HG03175 (cell line): ENCODE measurements around the gene GCA.

Experiments used
- ATAC-seq: cut with Tn5 transposase; IDR thresholded peaks from one replicate; pipeline ENCODE4 v1.9.1; 2021; ENCODE audit warnings: mild to moderate bottlenecking, moderate library complexity; ENCODE audit not compliant: unreplicated experiment

The GCA gene

DNA sequence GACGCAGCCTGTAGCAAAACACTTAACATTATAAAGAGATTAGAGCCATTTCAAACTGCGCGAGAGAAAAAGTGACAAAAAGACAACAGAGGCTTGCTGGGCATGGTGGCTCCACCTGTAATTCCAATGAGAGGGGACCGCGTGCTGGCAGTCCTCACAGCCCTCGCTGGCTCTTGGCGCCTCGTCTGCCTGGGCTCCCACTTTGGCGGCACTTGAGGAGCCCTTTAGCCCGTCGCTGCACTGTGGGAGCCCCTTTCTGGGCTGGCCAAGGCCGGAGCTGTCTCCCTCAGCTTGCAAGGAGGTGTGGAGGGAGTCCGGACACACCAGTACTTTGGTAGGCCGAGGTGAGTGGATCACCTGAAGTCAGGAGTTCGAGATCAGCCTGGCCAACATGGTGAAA lies 16.1 kb upstream of the GCA start:
- no peak for ATAC-seq

DNA sequence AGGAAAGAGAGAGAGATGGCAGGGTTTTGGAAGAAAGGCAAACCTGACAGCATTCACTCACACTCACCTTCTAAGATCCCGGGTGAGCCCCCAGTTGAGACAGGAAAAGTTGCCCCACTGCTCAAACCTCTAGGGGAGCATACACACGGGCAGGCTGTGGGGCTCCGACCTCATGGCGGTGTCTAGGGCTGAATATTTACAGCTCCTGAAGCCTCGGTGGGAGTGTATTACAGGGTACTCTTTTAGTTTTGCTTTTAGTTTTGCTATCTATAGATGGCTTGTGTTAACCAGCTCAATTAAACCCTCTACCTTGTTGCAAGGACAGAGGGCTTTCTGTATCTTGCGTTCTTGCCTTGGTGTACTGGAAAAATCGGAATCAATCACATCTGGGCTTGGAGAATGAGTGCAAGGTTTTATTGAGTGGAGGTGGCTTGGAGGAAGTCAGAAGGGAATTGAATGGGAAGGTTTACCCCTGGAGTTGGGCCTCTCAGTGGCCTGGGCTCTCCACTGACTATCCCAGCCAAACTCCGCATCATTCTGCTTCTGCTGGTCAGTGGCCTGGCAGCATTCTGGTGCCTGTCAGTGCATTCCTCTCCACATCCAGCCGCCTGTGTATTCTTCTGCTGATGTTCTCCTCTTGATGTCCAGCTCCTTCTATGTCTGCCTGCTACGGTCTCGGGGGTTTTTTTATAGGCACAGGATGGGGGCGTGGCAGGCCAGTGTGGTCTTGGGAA lies 15.3 kb upstream of the GCA start:
- ATAC-seq: peak; percentile 91

DNA sequence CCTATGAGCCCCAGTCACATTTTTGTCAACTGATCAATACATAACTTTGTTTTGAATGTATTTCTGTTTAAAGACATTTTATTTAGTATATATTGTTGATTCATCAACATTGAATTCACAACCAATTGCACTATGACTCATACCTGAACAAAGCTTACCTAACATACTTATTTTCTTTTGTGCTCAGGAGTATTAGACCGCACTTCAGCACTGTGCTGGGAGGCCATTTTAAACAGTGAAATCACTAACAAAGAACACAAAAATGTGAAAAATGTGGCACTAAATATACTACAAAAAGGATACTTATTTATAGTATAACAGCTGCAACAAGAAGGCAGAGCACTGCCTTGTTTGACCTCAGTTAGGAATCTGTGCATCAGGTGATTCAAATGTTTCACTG lies 13.1 kb upstream of the GCA start:
- ATAC-seq: no peak

DNA sequence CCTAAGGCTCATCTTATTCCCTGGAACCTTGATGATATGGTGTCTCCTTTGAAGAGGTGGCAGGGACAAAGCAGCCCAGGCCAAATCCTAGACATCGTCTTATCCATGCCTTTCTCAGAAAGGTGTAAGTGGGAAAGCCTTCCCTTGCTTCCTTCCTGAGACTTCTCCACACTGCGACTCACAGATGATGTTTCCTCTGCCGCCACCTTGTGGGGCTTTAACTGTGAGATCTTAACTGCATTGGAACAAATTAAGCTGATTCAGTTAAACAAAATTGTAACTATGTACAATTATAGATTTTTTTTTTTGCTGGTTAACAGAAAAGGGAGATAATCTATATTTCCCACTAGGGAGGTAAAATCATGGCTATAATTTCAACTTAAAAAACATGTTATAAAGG lies 10.0 kb upstream of the GCA start:
- ATAC-seq: peak; percentile 50

DNA sequence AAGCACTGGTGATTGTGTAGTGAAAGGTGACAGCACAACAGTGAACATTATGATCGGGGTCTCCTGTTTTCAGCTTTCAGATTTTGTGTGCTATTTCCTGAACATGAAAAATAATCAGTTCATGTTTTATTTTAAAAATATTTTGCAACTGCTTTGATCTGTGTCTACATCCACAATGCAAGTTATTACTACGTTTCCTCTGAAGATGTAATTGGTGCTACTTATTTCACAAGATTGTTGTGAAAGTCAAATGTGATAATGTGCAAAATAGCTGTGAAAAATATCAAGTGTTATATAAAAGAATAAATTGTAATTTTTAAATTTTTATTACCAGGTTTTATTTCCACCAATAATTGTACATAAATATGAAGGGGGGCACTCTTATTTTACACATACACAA lies 6.1 kb upstream of the GCA start:
- no peak for ATAC-seq

DNA sequence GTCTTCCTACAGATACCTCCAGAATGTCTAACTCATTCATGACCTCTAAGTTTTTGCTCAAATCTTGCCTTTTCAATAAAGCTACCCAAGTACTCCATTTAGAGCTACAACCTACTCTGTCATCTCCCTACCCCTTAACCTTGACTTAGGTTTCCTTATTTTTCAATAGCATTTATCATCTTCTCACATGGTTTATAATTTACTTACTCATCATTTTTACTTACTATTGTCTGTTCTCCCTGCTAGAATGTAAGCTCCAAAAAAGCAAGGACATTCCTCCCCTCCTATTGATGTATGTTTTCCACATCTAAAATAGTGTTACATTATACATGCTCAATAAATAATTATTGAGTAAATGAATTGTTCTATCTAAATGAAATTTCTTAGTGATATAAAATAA lies 3.1 kb upstream of the GCA start:
- no peak for ATAC-seq

DNA sequence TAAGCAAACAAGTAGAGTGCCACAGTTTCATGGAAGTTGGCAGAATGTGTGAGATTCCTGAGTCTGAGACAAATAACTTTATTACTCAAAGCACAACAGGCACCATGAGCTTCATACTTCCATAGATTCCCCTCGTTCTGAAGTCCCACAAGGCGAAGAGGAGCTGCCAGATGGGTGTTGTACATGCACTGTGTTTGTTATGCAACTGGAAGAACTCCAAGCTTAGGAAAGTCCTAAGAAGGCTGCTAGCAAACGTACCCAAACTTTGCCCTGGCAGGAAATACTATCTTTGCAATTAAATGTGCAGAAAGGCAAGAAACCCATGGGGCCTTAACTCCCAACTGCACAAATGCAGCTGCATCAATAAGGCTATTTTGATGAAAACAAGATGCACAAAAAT lies 1.6 kb upstream of the GCA start:
- ATAC-seq: no peak

DNA sequence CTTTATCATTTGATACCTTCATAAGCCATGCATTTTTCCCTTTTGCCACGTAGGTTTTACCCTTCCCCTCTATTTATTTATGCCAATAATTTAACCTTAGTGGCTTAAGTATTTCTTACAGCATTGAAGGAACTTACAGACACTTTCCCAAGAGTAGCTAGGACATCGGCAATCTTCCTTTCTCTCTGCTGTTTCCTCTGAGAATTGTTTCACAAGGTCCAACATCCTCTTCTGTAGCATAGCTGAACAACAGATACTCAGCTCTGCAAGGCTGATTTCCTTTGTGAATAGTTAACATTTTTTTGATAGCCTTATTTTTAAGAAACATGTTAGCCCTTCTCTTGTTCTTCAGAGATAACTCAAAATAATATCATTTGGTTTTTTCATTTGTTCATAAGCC lies 1.1 kb upstream of the GCA start:
- no peak for ATAC-seq

DNA sequence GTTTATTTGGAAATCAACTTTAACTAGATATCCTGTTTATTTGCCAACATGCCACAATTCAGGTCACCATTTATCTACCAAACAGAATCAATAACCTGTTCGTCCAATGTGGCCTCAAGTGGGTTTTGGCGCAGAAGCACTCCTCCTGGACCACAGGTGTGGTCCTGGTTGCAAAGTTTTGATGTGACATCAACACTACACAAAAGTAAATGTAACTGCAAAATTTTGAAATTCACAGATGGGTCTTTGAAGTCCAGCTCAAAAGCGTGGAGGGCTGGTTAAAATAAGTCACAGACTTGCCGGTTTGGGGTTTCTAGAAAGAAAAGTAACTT lies 474 bp upstream of the GCA start:
- ATAC-seq: no peak

DNA sequence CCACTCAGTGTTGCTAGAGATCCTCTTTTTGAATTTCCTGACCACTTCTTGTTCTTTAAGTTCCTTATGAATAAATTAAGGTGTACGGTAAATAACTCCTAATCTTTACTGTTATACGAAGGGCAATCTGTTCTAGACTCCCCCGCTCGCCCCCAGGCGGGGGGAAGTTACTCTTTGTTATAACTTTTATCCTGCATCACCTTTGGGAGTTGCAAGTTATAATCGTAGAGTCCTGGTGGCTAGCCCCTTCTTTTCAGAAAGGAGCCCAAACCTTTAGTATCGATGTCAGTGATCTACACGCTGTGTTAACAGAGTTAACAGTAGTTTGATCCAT lies 652 bp downstream of the GCA start:
- ATAC-seq: no peak

DNA sequence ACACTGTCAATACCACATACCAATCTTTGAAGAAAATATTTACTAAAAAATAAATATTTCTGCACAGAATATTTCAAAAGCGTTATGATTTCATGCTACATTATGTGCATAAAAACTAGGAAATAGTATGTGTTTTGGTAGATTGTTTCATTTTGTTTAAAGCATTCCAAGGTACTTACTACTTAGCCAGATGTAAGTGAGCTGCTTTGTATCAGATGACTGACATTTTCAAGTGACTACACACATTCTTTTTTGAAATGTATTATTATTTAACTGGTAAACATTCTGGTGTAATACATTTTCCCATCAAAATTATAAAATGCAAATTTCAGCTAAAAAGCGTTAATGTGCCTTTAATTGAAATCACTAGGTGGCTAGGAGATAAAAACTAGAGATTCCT lies 21.5 kb downstream of the GCA start:
- no peak for ATAC-seq

DNA sequence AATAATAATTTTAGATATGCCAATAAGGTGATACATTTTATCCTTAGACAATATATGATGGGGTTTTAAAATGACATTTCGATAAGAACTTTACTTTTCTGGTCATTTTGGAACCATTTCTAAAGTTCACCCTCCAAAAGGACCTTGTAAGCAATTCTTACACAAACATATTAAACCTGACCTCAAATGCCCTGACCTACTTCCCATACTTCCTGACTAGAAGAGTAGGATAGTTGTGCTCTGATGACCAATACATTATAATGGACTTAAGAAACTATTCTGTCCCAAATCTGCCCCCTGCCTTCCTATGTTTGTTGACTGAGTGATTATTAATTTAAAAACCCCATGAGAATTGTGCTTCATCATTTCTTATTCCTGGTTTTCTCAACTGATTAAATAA lies 24.6 kb downstream of the GCA start:
- ATAC-seq: no peak

DNA sequence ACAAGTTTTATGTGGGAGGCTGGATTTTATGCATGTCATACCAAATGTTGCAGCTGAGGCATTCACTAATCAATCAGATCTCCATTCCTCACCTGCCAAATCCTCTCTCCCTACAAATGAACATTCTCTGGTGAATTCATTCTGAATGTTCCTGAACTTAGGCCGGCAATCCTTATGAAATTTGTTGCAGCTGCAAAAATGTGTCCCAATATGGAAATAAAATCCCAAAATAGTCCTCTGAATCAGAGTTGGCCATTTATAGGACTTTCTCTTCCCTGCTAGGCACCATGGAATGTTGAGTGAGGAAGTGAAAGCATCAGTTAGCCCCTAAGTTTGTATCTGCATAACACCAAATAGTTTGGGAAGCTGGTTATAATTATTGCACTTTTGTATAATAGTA lies 25.6 kb downstream of the GCA start:
- ATAC-seq: no peak

DNA sequence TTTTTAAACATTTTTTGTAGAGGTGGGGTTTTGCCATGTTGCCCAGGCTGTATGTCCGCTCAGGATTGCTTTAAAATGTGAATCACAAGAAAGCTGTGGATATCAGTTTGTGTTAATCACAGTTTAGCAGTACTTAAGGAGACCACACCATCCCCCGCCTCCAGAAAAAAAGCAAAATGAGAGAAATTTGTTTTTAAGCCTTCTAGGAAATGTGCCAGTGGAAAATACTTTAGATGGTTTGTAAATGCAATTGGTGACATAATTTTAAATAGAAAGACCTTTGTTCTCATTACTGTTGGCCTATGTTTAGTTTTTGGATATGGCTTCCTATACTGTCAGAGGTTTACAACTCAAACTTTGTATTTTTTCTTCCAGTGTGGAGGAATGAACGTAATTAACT lies 27.0 kb downstream of the GCA start:
- ATAC-seq: no peak

DNA sequence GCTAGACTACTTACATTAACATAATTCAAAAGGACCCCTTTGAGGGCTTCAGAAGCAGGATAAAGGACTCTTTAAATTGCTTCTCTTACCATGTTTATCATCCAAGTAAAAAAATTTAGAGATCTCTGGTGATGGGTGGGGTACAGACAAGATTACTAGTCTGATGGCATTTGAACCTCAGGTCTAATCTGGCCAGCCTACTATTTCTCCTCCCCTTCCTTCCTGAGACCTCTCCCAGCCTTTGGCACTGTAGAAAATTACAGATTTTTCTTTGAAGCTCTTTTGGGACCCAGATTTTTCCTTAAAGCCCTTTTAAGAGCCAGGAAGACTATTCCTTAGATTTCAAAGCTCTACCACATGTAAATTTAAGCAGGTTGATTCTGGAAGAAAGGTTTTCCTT lies 28.9 kb downstream of the GCA start:
- no peak for ATAC-seq

DNA sequence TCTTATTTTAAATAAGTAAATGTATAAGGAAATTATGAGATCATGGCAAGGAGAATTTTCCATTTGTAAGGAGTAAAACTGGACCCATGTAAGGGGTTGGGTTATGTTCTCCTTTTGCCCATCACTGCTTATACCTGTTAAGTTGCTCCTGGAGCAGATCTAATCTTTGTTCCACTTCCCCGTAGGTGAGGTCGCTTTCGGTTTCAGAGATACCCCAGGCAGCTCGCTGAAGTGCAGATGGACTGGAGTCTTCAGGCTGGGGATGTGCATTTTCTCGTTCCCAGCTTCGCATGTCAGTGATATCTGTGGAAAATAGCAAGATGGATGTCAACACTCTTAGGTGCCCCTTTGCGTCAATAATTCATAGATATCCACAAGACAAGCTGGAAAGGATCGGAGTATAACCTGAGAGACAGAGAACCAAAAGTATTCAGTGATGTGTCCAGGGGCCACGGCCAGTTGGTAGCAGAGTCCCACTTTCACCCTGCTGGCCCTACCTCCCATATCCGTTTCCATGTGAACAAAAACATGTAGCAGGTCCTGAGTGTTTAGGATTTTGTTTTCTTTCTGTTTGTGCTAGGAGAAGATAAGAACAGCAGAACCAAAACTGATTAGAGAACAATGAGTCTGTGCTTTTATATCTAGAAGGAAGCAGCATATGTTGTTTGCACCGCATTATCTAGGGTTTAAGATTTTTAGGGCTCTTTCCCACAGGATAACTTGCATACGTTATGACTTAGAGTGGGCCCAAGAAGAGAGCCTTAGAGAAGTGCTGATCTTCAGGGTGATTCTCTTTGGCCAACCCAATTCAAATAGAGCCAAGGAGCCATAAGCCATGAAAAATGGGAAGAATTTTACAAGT lies 36.0 kb downstream of the GCA start:
- no peak for ATAC-seq

DNA sequence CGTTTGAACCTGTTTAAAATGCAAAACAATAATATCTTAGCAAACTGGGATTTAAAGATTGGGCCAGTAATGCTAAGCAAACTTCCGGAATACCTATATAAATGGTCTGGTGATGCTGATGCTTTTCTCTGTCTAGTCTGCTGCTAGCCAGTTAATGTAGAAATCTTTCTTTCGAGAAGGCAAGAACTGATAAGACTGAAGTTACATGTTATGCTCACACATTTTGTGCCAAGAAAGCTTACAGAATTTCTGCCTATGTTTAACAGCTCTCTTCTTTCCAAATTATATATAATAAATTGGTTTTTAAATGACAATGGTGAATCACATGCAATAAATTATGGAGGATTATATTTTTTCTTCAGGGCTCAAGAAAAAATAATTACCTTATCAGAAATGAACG lies 37.9 kb downstream of the GCA start:
- ATAC-seq: no peak

DNA sequence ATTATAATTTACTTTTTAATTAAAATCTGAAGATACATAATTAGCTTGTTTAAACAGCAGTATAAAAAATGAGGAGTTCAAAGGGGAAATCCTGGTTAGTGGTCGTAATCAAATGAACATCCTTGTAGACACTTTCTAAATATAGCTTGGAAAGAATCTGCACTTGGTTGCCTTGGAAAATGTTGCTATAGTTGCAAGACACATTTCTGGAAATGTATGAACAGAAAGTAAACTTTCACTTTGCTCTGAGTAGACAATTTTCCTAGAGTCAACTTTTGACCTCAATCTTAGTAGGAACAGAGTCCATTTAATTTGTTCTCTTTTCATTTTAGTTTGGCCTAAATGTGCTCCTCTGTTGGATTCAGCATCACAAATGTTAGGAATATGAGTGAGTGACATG lies 38.3 kb downstream of the GCA start:
- no peak for ATAC-seq

DNA sequence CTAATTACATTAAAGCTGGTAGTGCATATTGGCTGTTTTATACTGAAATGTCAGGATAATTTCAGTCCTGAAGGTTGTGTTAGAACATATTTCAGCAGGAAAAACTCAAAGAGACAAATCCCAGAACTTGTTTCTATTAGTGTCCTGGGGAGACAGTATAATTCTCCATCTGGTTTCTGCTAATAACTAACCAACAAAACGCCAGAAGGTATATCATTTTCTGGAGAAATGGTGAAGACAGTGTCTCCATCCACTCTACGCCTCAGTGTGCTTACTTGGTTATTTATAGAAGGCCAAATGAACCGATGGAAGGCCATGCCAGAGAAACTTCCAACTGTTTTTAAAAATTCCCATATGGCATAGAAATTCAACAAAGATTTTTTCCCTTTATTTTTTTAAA lies 41.6 kb downstream of the GCA start:
- no peak for ATAC-seq

DNA sequence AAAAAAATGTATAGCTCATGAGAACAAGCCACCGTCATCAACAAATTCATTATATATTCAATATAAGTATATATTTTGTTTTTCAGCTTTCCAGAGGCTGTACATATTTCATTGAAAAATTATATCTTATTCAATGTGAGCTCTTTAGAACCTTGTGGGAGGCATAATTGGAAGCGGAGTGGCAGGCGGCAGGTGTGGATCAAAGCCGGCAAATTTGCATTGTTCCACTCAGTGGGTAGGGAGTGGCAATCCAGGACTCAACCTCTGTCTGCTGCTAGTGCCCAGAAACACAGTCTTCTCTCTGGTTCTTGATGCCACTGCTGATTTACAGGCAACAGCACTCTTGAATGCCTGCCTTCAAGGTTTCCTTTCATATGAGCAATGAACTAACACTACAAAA lies 46.9 kb downstream of the GCA start:
- ATAC-seq: no peak

DNA sequence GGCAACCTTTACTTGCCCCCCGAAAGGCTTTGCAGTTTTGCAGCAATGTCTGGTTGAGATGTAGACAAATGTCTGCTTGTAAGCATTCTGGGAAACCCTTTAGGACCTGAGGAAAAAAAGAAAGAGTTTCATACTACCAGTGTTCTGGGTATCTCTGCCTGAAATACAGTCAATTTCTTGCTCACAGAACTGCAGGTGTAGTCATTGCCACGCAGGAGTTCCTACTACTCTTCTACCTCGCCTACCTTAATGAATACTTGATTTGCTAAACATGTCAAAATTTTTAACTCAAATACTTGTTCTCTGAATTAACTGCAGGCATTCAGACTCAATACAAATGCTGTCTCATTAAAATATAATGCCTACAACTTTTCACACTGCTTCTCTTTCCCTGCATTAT lies 56.4 kb downstream of the GCA start:
- no peak for ATAC-seq

DNA sequence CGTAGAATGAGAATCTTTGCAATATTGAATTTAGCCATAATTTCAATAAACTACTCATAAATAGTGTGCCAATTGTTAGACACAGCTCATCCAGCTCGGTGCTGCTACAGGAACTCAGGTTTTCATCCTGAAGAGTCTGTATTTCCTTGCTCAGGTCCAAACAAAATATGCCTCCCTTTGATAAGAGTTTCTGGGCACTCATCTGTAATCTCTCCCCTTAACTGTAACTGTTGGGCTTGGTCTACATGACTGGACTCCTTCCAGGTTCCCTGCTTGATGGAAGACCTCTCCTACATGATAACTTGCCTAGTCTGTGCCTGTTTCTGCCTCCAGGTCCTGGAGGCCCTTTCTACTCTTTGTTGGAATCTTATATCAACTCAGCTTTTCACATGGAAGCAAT lies 57.9 kb downstream of the GCA start:
- ATAC-seq: no peak

DNA sequence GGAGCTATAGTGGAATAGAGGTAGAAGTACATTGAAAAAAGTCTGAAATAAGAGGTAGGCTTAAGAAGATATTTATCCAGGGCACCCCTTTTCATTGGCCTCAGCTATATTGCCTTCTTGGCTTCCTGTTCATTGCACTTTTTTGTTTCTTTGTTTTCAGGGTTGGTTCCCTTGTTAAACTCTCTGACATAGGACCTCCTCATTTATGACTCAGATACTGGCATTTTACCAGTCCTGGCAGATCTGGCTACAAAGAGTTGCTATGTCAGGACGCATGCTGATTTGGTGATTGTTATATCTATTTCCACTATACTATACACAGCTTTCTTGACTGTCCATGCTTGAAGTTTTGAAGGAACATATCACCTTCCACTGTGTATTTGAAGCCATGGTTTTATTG lies 60.0 kb downstream of the GCA start:
- ATAC-seq: no peak
